Middle frontal gyrus (tissue), 1 donor: Measurements from ENCODE around the gene CFDP1.
"Not testable (repeated sequence)": the region's sequence is repeated elsewhere in the genome, so short reads cannot be mapped to it uniquely, and the experiment has no call there.

Experiments used
- DNase-seq: peaks from one replicate; pipeline ENCODE4 v3.0.0-alpha.2; 2015; ENCODE audit warnings: low spot score; ENCODE audit errors: extremely low spot score

Gene CFDP1

GRCh38 chr16:75432828-75433731 lies at the start of gene CFDP1:
Gene CFDP1, minus strand, starts transcription at chr16:75433503. Its CDS starts 151 bp downstream, at chr16:75433352.
- DNase-seq = peak; percentile 96

GRCh38 chr16:75482434-75483205 lies 49.3 kb upstream of the CFDP1 start:
- DNase-seq = no peak

GRCh38 chr16:75481475-75481874 lies 48.2 kb upstream of the CFDP1 start:
- DNase-seq = no peak

GRCh38 chr16:75479421-75479990 lies 46.2 kb upstream of the CFDP1 start:
- DNase-seq = no peak

GRCh38 chr16:75478480-75479345 lies 45.4 kb upstream of the CFDP1 start:
- no peak for DNase-seq

GRCh38 chr16:75477680-75478473 lies 44.6 kb upstream of the CFDP1 start:
- no peak for DNase-seq

GRCh38 chr16:75476817-75477216 lies 43.5 kb upstream of the CFDP1 start:
- DNase-seq = no peak

- DNase-seq = no peak
Measured at GRCh38 chr16:75475420-75475847, 42.1 kb upstream of the CFDP1 start.

GRCh38 chr16:75472908-75473877 lies 39.9 kb upstream of the CFDP1 start:
- DNase-seq = no peak

- peak; percentile 58 for DNase-seq
Measured at GRCh38 chr16:75471723-75472633, 38.7 kb upstream of the CFDP1 start.

GRCh38 chr16:75466760-75467159 lies 33.5 kb upstream of the CFDP1 start:
- DNase-seq = no peak

GRCh38 chr16:75464122-75464918 lies 31.0 kb upstream of the CFDP1 start, which contains the start of gene TMEM170A:
Gene TMEM170A, minus strand, starts transcription at chr16:75464689. Its CDS starts 89 bp downstream, at chr16:75464600.
- peak; percentile 99 for DNase-seq

GRCh38 chr16:75463389-75464121 lies 30.3 kb upstream of the CFDP1 start:
- not testable (repeated sequence) for DNase-seq

- DNase-seq = no peak
Measured at GRCh38 chr16:75462806-75463205, 29.5 kb upstream of the CFDP1 start.

- no peak for DNase-seq
Measured at GRCh38 chr16:75461575-75461974, 28.3 kb upstream of the CFDP1 start.

GRCh38 chr16:75460446-75460845 lies 27.1 kb upstream of the CFDP1 start:
- no peak for DNase-seq
